HL-60 (cell line): ENCODE measurements around the gene OVCH2.

Source experiments
- DNase-seq, 2 experiments: peaks; one replicate each; pipeline ENCODE4 v3.0.0-alpha.2; 2010 to 2020; ENCODE audit warnings: low read depth in 1 of 2, low spot score in 1 of 2
- H3K27ac ChIP-seq: fragments of 250-450 bp; sonication (Bioruptor Pico); replicated peaks from 2 replicates; pipeline ENCODE4 v1.5.1; 2020; ENCODE audit warnings: mild to moderate bottlenecking, moderate library complexity
- H3K27me3 ChIP-seq: fragments of 250-450 bp; sonication (Bioruptor Pico); 2 replicates; pipeline ENCODE4 v1.5.1; 2021; ENCODE audit warnings: mild to moderate bottlenecking, moderate library complexity; ENCODE audit not compliant: insufficient read depth, poor library complexity, severe bottlenecking
- H3K4me3 ChIP-seq: replicated peaks from 2 replicates; pipeline ENCODE4 v1.5.1; 2011; ENCODE audit warnings: mild to moderate bottlenecking, control low read depth, low read length; ENCODE audit not compliant: insufficient read depth
- CTCF ChIP-seq: IDR thresholded peaks from one replicate; pipeline ENCODE4 v1.5.1; 2011; ENCODE audit warnings: low read length, control low read depth, inconsistent platforms; ENCODE audit not compliant: insufficient read depth
- GABPA ChIP-seq: IDR thresholded peaks from 2 replicates; pipeline ENCODE4 v1.6.1; 2012; ENCODE audit warnings: low read depth
- POLR2AphosphoS5 ChIP-seq: IDR thresholded peaks from 2 replicates; pipeline ENCODE4 v1.6.1; 2012; ENCODE audit warnings: low read depth
- REST ChIP-seq: IDR thresholded peaks from 2 replicates; pipeline ENCODE4 v1.6.1; 2012; ENCODE audit warnings: low read depth; ENCODE audit not compliant: insufficient replicate concordance
- SPI1 ChIP-seq: IDR thresholded peaks from 2 replicates; pipeline ENCODE4 v1.6.1; 2012; ENCODE audit warnings: low read depth, mild to moderate bottlenecking, borderline replicate concordance

The OVCH2 gene

GRCh38 chr11:7642747-7643146 lies 63.5 kb downstream of the OVCH2 start:
- no peak for TF ChIP-seq REST
- no peak for TF ChIP-seq GABPA
- TF ChIP-seq SPI1 = no peak
- no peak for TF ChIP-seq CTCF
- no peak for TF ChIP-seq POLR2AphosphoS5
- Histone ChIP-seq H3K27me3 (no peaks in the 10 kb centered on the region), H3K4me3 (no peak overlapping the region), H3K27ac (no peak overlapping the region)
- no peak for DNase-seq

- no peak overlapping the region for H3K4me3 ChIP-seq
- no peaks in the 10 kb centered on the region for H3K27me3 ChIP-seq
- TF ChIP-seq SPI1 = no peak
- no peak for TF ChIP-seq REST
- TF ChIP-seq CTCF = no peak
- no peak for TF ChIP-seq POLR2AphosphoS5
- no peak for TF ChIP-seq GABPA
- no peak for DNase-seq
- H3K27ac ChIP-seq = no peak overlapping the region
Observed at GRCh38 chr11:7640816-7641215, 65.5 kb downstream of the OVCH2 start.

- H3K4me3 ChIP-seq = no peak overlapping the region
- DNase-seq = no peak
- no peak overlapping the region for H3K27ac ChIP-seq
- no peaks in the 10 kb centered on the region for H3K27me3 ChIP-seq
- TF ChIP-seq POLR2AphosphoS5 (no peak), REST (no peak), GABPA (no peak), CTCF (no peak), SPI1 (no peak)
Observed at GRCh38 chr11:7639643-7640025, 66.6 kb downstream of the OVCH2 start.
